HT1080 (cell line): Measurements from ENCODE around the gene CCDC85C. TPM values are rescaled to one million over a fixed set of nuclear protein-coding genes. Genes with fewer than 3 reads are reported as not detected.
A peak's percentile ranks its signal among the peaks of the same experiment; 100 is the strongest.

Experiments
- DNase-seq: peaks from one replicate; pipeline ENCODE4 v3.0.0-alpha.2; 2015; ENCODE audit warnings: low read depth
- total RNA-seq: library from RNA; depleted of rRNA; stranded (reverse); fragments of >200 nt; shearing (Covaris generic); gene quantifications from 2 replicates; pipeline ENCODE4 v1.2.3, GENCODE V29; 2014

Gene CCDC85C
- total RNA-seq, 1 experiment from 2014 or later: 52.7 TPM

GRCh38 chr14:99608591-99608990 is 4.6 kb upstream of the CCDC85C start:
- DNase-seq: no peak

- no peak for DNase-seq
Observed at GRCh38 chr14:99606359-99606758, 2.4 kb upstream of the CCDC85C start.

GRCh38 chr14:99605299-99605961 is 1.4 kb upstream of the CCDC85C start:
- peak; percentile 71 for DNase-seq

GRCh38 chr14:99604766-99605298 is 825 bp upstream of the CCDC85C start:
- DNase-seq: no peak

- peak; percentile 84 for DNase-seq
Observed at GRCh38 chr14:99604278-99604765, 315 bp upstream of the CCDC85C start.

GRCh38 chr14:99602788-99603415 is 1.1 kb downstream of the CCDC85C start:
- no peak for DNase-seq

GRCh38 chr14:99602054-99602787 is 1.8 kb downstream of the CCDC85C start:
- peak; percentile 30 for DNase-seq

GRCh38 chr14:99601361-99601831 is 2.6 kb downstream of the CCDC85C start:
- no peak for DNase-seq

- DNase-seq: no peak
Observed at GRCh38 chr14:99600232-99600888, 3.6 kb downstream of the CCDC85C start.

- DNase-seq: no peak
Observed at GRCh38 chr14:99599393-99599792, 4.6 kb downstream of the CCDC85C start.

- no peak for DNase-seq
Observed at GRCh38 chr14:99598774-99599173, 5.2 kb downstream of the CCDC85C start.

- no peak for DNase-seq
Observed at GRCh38 chr14:99597911-99598600, 6.0 kb downstream of the CCDC85C start.

GRCh38 chr14:99596772-99597171 is 7.2 kb downstream of the CCDC85C start:
- no peak for DNase-seq

GRCh38 chr14:99596071-99596627 is 7.9 kb downstream of the CCDC85C start:
- DNase-seq: no peak

- DNase-seq: no peak
Observed at GRCh38 chr14:99595524-99595923, 8.5 kb downstream of the CCDC85C start.

GRCh38 chr14:99595034-99595433 is 9.0 kb downstream of the CCDC85C start:
- no peak for DNase-seq

- DNase-seq: no peak
Observed at GRCh38 chr14:99593971-99594841, 9.8 kb downstream of the CCDC85C start.

GRCh38 chr14:99592933-99593753 is 10.9 kb downstream of the CCDC85C start:
- DNase-seq: no peak

- DNase-seq: no peak
Observed at GRCh38 chr14:99592394-99592793, 11.6 kb downstream of the CCDC85C start.
